ENCODE results near the gene PRRT1B.

GRCh38 chr9:131589993-131590392 lies 44.7 kb downstream of the PRRT1B start:
- no peak for TF ChIP-seq CTCF (conservative IDR thresholded peaks at IDR 0.05; ENCODE audit: low read depth, low read length)
- no peak for TF ChIP-seq EZH2 (IDR thresholded peaks at IDR 0.05; ENCODE audit: borderline replicate concordance, low read depth, low read length, poor library complexity, severe bottlenecking)
